GM18499 (cell line): Measurements from ENCODE around the gene NLRP9.

Experiments used
- ATAC-seq: cut with Tn5 transposase; IDR thresholded peaks from one replicate; pipeline ENCODE4 v1.9.1; 2021; ENCODE audit warnings: moderate number of reproducible peaks; ENCODE audit not compliant: insufficient read depth, unreplicated experiment

NLRP9 gene

GRCh38 chr19:55704494-55705245, 33.5 kb downstream of the NLRP9 start:
- ATAC-seq, result no peak

- no peak for ATAC-seq
Measured at GRCh38 chr19:55703790-55704215, 34.4 kb downstream of the NLRP9 start.

DNA sequence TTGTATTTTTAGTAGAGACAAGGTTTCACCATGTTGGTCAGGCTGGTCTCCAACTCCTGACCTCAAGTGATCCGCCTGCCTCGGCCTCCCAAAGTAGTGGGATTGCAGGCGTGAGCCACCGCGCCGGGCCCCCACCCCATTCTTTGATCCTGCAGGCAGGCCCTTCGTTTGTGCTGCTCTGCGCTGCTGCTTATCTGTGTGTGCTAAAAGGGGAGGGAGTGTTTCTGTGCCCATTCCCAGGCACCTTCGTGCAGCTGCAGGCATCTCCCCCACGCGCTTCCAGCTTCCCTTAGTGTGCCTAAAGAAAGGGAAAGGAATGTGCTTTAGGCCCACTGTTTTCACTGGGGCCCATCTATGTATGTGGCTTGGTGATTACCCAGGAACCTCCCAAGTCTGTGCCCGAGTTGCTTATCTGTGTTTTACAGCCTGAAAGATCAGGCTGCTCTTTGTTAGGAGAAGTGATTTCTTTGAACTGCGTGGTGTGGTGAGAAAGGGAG, 36.0 kb downstream of the NLRP9 start:
- no peak for ATAC-seq

DNA sequence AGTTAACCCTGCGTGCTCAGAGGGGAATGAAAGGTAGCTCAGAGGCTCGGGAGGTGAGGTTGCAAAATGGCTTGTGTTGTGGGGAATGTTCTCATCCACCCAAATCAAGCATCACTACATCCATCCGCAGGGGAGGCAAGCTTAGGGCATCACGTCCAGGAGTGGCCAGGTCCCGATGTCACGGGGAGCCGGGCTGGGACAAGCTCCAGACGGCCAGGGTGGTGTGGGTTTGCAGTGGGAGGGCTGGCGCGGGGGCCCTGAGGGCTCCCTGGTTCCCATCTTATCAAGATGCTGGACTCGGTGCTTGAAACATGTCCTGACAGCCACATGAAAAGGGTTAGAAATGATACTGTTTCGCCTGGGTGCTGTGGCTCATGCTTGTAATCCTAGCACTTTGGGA, 37.4 kb downstream of the NLRP9 start:
- no peak for ATAC-seq

DNA sequence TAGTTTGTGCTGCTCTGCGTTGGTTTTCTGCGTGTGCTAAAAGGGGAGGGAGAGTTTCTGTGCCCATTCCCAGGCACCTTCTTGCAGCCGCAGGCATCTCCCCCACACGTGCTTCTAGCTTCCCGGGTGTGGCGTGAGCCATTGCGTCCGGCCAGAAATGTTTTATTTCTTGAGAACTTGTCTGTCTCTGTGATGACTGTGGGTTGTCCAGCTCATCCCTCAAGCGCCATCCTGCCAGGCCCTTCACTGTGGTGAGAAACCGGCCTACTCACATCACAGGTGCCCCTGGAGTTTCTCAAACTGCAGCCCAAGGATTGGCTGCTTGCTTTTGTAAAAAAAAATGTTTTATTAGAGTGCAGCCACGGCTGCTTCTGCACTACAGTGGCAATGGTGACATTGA, 39.0 kb downstream of the NLRP9 start:
- ATAC-seq, result no peak

- ATAC-seq, result no peak
Measured at GRCh38 chr19:55698256-55698655, 39.9 kb downstream of the NLRP9 start.

- ATAC-seq, result no peak
Measured at GRCh38 chr19:55697698-55698097, 40.5 kb downstream of the NLRP9 start.

DNA sequence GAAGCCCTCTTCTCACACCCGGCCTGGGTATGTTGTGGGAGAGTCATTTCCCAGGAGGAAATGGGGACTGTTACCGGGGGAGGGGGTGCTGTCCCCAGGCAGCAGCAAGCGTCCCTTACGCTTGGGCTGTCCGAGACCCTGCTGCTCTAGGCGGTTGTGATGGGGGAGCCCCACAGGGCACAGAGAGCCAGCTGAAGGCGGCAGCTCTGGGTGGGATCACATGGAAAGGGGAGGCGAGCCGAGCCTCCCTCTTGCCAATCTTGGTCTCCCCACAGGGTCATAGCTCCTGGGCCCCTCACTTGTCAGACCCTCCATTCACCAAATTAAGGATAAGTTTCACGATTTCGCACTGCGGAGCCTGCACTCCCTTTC, 41.1 kb downstream of the NLRP9 start:
- ATAC-seq, result no peak

- ATAC-seq, result no peak
Measured at GRCh38 chr19:55696301-55697068, 41.7 kb downstream of the NLRP9 start.

DNA sequence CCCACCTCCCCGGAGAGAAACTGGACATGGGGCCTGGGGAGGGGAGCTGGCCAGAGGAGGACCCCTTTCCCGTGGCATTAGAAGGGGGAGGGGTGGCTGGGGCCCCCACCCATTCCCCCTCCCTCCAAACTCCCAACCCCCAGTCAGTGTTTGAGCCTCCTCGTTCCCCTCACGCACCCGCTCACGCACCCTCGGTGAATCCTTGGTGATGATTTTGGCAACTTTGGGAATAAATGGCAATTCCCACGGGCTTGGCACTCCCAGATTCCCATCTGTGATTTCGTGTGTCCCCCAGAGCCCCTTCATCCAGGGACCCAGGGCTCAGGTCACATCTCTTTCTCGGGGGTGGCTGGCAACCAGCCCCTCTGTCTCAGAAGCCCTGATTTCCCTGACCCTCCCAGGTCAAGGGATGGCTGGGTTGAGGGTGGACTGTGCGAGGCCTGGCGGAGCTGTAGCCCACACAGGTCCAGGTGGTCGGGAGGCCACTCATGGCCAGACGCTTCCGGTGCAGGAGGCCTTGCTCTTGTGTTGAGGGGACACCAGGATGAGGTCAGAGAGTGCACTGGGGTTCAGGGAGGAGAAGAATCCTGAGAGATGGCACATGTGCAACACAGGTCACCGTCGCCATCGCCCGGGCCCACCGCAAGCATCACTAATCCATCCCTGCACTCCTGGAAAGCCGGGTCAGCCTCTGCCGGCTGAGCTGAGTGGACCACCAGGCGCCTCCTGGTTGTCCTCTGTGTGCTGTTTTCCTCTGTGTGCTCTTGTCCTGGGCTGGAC, 42.5 kb downstream of the NLRP9 start:
- ATAC-seq, result no peak

- ATAC-seq, result no peak
Measured at GRCh38 chr19:55694656-55695491, 43.3 kb downstream of the NLRP9 start.

DNA sequence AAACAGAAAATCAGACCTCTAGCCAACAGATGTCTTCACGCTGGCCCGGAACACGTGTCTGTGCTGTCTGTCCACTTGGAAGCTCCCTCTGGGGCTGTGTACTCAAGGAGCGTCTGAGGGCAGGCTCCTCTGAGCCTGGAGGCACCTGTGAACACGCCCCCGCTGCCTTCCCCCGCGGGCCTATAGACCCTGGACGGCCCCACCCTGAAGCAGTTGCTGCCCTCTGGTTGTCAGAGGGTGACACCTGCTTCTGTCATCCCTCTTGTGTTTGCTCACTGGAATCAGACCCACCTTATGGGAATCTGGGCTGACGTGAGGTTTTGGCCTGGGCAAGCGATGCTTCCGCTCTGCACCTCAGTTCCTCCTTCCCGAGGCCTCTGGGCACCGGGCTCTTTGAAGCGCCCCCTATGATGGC, 44.0 kb downstream of the NLRP9 start:
- no peak for ATAC-seq

DNA sequence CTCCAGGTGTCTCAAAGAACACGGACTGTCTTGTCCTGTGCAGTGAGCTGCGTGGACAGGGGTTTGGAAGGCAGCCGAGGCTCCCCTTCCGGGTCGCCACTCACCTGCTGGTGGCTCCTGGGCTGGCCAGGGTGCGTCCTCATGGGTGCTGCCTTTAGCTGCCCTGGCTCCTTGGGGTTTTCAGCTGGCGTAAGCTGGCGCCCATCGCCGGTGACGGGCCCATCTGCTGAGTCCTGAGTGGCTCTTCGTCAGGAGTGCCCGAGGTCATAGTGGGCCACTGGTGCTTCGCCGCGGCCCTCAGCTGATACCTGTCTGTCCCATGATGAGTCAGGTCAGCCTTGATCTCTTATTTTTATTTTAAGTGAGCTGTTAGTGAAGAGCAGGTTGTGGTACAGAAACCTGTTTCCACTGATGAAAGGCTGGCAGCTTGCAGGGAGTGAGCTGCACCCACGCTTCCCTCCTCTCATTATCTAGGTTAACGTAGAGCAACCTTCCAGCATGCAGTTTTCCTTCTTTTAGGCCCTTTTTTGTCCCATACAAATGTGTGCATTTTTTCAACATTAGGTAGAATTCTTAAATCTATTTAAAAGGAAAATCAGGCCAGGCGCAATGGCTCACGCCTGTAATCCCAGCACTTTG, 44.7 kb downstream of the NLRP9 start:
- no peak for ATAC-seq

- no peak for ATAC-seq
Measured at GRCh38 chr19:55692681-55693081, 45.5 kb downstream of the NLRP9 start.

DNA sequence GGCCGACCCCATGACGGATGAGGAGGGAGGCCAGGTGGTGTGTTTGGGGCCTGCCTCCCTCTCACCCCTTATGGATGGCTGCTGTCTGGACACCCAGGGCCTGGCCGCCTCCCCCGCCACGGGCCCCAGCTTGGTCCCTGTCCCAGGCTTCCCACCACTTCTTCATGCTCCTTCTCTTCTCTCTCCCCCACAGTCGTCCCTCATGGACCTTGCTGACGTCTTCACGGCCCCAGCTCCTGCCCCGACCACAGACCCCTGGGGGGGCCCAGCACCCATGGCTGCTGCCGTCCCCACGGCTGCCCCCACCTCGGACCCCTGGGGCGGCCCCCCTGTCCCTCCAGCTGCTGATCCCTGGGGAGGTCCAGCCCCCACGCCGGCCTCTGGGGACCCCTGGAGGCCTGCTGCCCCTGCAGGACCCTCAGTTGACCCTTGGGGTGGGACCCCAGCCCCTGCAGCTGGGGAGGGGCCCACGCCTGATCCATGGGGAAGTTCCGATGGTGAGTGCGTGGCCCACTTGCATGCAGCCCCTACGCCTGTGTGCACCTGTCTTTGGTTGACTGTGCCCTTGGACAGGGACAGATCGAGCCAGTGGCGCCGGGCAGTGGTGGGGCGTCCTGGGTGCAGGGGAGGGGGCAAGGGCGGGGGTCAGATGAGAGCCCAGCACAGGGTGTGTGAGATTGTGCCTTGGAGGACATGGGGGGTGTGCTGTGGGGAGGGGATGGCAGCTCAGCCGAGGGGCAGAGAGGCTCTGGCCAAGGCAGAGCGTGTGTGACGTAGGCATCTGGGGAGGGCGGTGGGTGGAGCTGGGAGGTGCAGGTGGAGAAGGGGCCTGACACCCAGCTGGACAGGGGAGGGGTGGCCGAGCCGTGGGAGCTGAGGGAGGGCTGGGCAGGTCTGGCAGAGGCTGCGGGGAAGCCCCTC, 46.4 kb downstream of the NLRP9 start:
- no peak for ATAC-seq

- ATAC-seq, result no peak
Measured at GRCh38 chr19:55690769-55691545, 47.2 kb downstream of the NLRP9 start.

- ATAC-seq, result no peak
Measured at GRCh38 chr19:55690109-55690768, 48.0 kb downstream of the NLRP9 start.
